IPS-18c (cell line): Measurements from ENCODE around the gene LRRC26.
A peak's percentile ranks its signal among the peaks of the same experiment; 100 is the strongest.

Source experiments
- H3K4me3 ChIP-seq: 2 replicates; pipeline ENCODE4 v1.7.0; 2013; ENCODE audit warnings: low read depth, mild to moderate bottlenecking, low read length, moderate library complexity; ENCODE audit not compliant: insufficient read depth
- H3K9me3 ChIP-seq: one replicate; pipeline ENCODE4 v1.6.1; 2013; ENCODE audit warnings: mild to moderate bottlenecking, low read length, moderate library complexity; ENCODE audit not compliant: control insufficient read depth, insufficient read depth

The LRRC26 gene, protein sequence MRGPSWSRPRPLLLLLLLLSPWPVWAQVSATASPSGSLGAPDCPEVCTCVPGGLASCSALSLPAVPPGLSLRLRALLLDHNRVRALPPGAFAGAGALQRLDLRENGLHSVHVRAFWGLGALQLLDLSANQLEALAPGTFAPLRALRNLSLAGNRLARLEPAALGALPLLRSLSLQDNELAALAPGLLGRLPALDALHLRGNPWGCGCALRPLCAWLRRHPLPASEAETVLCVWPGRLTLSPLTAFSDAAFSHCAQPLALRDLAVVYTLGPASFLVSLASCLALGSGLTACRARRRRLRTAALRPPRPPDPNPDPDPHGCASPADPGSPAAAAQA

DNA sequence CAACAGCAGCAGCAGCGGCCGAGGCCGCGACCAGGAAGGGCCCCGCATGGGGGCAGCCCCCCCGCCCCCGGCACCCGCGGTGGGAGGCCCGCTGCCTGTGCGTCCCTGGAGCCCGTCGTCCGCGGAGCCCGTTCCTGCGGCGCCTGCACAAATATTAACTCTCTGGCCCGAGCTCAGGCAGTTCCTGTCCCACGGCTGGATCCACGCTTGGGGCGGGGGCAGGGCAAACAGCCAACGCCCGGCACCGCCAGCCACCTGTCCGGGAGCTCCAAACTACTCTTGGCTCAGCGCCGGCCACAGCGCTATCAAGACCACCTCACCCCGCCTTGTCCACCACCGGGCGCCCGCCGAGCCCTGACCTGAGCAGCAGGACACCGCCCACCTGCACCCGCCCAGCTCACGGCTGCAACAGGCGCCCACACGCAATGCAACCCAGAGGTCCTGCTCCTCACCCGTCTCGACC is at the start of gene LRRC26:
Gene LRRC26 (minus strand): TSS at position 156 of the 463 bp plus-strand sequence. CDS start 108 bp downstream, at position 48.
- H3K9me3 ChIP-seq, result no peaks in the 10 kb centered on the region
- peak within 1 kb of the TSS; percentile 62 for H3K4me3 ChIP-seq

DNA sequence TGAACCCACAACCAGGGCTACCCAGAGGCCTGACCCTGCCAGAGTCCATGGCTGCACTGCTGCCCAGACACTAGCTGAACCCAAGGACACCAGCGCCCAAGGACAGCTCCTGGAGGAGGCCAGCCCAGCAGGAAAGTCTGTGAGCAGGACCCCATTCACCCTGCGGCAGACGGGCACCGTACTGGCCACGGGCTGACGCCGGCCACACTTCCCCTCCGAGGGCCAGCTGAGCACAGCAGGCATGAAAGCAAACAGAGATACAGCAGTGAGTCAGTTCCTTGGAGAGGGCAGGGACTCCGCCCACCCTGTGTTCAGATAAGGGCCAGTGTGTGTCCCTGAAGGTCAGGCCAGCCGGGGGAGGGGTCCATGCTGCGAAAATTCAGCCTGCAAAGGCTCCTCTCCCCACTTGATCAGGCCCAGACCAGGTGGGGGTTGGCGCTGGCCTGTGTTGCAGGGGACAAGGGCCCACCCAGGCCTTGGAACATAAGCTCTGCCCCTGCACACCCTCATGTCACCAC is 49.0 kb upstream of the LRRC26 start:
- Histone ChIP-seq H3K9me3 (peaks cover 4% of the 10 kb centered on the region), H3K4me3 (no peak overlapping the region; the same call in 1 of the 2 replicates)

DNA sequence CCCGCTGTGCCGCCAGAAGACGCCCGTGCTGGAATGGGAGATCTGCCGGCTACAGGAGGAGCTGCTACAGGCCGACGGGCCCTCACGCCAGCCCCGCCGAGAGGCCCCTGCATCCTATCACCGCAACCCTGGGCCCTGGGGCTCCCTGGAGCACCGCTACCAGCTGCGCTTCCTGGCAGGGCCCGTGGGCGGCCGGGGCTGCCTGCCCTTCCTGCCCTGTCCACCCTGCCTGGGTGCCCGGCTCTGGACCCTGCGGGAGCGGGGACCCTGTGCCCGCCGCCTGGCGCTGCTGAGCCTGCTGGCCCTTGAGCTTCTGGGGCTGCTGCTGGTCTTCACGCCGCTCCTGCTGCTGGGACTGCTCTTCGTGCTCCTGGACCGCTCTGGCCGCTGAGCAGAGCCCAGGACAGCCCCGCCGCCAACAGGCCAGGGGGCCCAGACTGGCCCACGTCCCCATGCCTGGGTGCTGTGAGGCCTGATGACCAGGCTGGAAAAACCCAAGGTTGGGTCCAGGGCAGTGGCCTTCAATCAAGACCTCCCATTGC is 48.4 kb upstream of the LRRC26 start:
- H3K4me3 ChIP-seq, result no peak overlapping the region
- H3K9me3 ChIP-seq, result peaks cover 4% of the 10 kb centered on the region

DNA sequence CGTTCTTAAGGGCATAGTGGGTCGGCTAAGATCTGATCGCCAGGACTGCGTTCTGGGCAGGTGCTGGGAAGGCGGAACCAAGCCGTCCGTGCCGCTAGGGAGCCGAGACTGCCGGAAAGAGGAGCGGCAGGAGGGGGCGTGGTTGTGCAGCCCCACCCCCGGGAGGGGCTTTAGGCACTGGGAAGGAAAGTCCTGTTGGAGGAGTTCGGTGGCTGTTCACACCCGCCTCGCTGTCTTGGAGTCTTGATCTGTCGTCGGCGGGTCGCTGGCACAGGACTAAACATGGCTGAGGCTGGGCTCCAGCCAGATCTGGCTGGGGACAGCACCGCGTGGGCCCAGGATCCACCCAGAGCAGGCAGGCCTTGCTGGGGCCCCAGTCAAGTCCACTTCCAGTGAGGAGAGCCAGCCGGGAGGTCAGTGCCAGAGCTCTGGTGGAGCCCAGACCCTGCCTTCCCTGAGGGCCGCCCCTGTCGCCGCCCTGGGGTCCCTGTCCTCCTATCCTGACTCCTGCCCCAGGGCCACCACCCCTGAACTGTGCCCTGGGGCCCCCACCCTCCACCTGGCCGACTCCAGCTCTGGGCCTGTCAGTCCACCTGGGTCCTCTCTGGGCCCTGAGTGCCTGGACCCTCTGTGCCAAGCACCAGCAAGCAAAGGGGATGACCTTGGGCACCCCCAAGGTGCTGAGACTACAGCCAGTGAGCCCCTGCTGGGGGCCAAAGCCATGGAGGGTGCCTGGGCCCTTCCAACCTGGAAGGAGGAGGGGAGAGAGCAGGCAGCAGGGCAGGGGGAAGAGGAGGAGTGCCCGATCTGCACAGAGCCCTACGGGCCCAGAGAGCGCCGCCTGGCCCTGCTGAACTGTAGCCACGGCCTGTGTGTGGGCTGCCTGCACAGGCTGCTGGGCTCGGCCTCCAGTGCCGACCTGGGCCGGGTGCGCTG is 47.7 kb upstream of the LRRC26 start:
- peaks cover 4% of the 10 kb centered on the region for H3K9me3 ChIP-seq
- no peak overlapping the region for H3K4me3 ChIP-seq

DNA sequence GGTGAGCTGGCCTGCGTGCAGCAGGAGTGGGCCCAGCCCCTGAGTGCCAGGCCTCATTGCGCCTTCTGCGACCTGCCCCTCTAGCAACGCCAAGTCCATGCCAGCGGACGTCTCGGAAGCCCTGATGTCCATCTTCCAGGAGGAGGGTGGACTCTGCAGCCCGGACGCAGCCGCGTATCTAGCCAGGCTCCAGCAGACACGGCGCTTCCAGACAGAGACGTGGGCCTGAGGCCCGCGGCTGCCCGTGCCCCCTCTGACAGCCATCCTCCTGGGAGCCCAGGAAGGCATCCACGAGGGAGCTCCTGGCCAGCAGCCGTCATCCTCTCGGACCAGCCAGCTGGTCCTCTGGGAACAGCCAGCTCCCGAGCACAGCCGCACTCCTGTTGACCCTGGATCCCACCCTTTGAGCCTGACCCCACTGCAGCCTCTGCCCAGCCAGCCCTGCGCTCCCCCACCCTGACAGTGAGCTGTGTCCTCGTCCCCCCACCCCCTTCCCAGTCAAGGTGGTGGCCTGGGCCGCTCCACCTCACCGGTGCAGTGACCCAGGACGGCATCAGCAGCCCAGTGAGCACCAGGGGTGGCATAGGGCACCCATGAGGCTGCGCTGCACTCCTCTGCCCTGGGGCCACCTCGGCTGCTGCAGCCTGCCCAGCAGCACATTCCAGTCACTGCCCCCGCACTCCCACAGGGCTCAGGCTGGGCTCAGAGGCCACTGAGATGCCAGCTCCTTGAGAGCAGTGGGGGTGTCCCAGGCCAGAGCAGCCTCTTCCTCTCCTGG is 46.5 kb upstream of the LRRC26 start:
- no peak overlapping the region; the same call in 1 of the 2 replicates for H3K4me3 ChIP-seq
- peaks cover 2% of the 10 kb centered on the region for H3K9me3 ChIP-seq

DNA sequence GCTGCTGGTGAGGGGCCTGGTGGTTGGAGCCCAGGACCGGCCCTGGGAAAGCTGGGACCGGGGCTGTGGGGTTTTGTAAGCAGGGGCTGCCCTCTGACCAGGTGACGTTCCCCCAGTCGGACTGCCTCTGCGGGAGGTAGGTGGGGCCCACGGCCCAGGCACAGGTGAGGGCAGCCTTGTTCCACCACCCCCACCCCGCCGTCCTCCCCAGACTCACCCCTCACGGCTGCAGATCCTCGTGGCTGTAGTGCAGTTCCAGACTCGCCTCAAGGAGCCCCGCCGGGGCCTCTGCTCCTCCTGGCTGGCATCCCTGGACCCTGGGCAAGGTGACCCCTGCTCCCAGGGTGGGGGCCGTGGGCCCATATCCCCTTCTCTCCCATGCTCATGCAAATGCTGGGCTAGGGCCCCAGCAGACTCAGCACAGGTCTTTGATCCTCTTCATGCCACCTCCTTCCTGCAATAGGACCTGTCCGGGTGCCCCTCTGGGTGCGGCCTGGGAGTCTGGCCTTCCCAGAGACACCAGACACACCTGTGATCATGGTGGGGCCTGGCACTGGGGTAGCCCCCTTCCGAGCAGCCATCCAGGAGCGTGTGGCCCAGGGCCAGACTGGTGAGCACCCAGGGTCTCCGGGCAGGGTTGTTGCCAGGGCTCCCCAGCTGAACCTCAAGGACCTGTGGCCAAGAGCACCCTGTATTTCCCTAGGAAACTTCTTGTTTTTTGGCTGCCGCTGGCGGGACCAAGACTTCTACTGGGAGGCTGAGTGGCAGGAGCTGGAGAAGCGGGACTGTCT is 45.5 kb upstream of the LRRC26 start:
- no peak overlapping the region for H3K4me3 ChIP-seq
- H3K9me3 ChIP-seq, result peaks cover 2% of the 10 kb centered on the region

DNA sequence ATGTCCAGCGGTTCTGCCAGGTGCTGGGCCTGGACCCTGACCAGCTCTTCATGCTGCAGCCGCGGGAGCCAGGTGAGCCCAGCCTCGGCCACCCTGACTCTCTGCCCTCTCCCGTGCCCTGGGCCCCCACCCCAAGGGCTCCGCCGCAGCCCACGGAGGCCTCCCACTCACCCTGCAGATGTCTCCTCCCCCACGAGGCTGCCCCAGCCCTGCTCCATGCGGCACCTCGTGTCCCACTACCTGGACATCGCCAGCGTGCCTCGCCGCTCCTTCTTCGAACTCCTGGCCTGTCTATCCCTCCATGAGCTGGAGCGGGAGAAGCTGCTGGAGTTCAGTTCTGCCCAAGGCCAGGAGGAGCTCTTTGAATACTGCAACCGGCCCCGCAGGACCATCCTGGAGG is 44.8 kb upstream of the LRRC26 start:
- Histone ChIP-seq H3K4me3 (no peak overlapping the region), H3K9me3 (peaks cover 2% of the 10 kb centered on the region)

DNA sequence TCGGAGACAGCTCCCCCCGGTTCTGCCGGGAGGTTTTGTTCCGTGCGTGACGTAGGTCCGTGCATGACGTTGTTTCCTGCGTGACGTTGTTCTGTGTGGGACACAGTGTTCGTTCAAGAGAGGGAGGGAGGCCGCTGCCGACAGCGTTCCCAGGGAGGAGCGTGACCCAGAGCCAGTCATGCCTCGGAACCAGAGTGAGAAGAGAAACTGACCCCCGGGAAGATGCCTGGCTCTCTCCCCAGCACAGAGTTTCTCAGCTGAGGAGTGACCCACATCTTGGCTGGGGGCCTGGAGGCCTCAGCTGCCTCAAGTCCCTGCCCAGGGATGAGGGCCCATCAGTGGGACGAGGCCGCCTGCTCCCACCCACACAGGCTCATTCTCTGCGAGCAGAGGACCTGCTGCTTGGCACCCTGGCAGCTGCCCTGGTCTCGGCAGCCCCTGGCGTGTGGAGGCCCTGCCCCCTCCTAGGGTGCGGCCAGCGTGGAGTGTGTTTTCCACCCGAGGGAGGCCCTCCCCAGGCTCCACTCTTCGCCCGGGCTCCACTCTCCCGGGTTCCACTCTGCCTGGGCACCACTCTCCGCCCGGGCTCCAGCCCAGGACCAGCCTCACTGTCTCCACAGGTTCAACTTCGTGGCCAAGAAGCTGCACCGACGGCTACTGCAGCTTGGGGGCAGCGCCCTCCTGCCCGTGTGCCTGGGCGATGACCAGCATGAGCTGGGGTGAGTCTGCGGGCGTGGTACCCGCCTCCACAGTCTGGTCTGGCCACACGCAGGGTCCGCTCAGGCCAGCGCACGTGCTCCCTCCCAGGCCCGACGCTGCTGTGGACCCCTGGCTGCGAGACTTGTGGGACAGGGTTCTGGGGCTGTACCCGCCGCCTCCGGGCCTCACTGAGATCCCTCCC is 43.6 kb upstream of the LRRC26 start:
- no peak overlapping the region; the same call in 1 of the 2 replicates for H3K4me3 ChIP-seq
- H3K9me3 ChIP-seq, result peaks cover 2% of the 10 kb centered on the region

DNA sequence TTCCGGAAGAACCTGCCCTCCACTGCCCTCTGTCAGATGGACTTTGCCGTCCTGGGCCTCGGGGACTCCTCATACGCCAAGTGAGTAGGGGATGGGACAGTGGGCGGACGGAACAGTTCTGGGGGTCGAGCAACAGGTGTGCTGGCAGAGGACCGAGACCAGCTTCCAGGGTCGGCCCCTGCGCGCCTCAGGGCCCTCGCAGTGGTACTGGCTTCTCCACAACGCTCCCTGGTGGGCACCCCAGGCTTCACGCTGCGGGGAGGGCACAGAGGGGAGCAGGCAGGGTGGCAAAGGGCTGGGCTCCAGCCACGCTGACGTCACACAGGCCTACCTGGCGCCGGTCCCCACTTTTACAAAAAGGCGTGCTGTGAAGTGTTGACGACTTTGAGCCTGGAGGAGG is 42.7 kb upstream of the LRRC26 start:
- H3K9me3 ChIP-seq, result peaks cover 2% of the 10 kb centered on the region
- no peak overlapping the region for H3K4me3 ChIP-seq

DNA sequence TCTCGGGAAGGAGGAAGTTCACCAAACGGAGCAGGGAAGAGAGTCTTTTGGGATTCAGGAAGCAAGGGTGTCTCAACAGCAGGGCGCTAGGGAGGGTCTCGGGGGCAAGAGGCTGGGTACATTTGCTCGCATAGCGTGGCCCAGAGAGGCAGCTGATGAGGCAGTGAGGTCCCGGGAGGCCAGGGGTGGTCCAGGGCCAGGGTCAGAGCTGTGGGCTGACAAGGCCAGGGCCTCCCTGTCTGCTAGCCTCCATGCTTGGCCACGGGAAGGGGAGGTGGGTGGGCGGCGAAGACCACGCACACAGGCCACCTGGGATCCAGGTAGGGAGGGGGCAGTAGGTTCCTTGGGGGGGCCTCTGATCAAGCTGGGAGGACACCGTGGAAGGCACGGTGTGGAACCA is 41.7 kb upstream of the LRRC26 start:
- H3K4me3 ChIP-seq, result no peak overlapping the region
- peaks cover 2% of the 10 kb centered on the region for H3K9me3 ChIP-seq

DNA sequence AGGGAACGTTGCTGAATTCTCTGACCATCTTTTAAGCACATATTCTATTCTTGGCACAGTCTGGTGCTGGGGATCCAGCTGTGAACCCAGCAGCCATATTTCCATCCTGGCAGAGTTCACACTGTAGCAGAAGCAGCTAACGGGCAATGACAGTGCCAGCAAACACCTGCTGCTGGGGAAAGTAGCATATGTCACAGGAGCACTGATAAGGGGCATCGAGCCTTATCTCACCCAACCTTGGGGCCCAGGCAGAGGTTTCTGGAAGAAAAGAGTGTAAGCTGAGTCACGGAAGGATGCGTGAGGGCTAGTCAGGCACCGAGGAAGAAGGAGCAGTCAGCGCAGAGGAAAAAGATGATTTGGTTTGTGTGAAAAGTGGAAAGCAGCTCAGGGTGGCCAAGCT is 36.8 kb upstream of the LRRC26 start:
- Histone ChIP-seq H3K9me3 (no peaks in the 10 kb centered on the region), H3K4me3 (peak overlapping the region; percentile 68)

DNA sequence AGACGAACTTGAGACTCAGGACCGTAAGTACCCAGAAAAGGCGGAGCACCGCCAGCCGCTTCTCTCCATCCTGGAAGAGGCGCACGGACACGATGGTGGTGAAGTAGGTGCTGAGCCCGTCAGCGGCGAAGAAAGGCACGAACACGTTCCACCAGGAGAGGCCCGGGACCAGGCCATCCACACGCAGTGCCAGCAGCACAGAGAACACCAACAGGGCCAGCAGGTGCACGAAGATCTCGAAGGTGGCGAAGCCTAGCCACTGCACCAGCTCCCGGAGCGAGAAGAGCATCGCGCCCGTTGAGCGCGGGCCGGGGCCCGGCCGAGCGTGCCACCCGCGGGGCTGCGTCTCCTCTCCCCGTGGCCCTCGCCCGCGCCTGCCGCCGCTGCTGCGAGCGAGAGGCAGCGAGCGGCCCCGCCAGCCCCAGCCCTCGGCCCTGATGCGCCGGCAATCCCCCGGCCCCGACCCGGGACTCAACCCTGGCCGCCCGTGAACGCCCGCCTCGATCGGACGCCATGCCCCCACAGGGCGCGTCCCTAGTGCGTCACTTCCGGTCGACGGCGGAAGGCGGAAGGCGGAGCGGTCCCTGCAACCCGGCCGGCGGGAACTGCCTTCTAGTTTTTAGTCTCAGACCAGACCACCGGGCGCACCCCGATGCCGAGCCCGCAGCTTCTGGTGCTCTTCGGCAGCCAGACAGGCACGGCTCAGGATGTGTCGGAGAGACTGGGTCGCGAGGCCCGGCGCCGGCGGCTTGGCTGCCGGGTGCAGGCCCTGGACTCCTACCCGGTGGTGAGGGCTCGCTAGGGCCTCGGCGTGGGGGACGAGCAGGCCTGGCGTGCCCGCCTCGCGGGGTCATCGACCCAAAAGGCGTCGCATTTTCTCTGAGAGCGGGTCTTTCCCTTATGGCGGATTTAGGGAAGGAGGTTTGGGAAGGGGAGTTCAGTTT is 35.5 kb upstream of the LRRC26 start, which contains the start of the genes NDOR1 and TMEM203:
Gene NDOR1 (plus strand): TSS at position 575 of the 944 bp plus-strand sequence. CDS start 78 bp downstream, at position 653.
Gene TMEM203 (minus strand): TSS at position 523 of the 944 bp plus-strand sequence. CDS start 234 bp downstream, at position 289.
- Histone ChIP-seq H3K9me3 (no peaks in the 10 kb centered on the region), H3K4me3 (peak within 1 kb of the TSS; percentile 68)

DNA sequence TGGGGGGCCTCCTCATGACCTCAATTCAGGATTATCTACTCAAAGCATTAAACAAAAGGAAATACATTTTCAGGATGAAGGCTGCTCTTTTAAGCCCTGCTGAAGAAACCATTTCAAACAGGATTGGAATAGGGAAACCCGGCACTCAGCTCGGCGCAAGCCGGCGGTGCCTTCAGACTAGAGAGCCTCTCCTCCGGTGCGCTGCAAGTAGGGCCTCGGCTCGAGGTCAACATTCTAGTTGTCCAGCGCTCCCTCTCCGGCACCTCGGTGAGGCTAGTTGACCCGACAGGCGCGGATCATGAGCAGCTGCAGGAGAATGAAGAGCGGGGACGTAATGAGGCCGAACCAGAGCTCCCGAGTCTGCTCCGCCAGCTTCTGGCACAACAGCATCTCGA is 34.9 kb upstream of the LRRC26 start:
- H3K4me3 ChIP-seq, result peak overlapping the region; percentile 68
- H3K9me3 ChIP-seq, result no peaks in the 10 kb centered on the region

DNA sequence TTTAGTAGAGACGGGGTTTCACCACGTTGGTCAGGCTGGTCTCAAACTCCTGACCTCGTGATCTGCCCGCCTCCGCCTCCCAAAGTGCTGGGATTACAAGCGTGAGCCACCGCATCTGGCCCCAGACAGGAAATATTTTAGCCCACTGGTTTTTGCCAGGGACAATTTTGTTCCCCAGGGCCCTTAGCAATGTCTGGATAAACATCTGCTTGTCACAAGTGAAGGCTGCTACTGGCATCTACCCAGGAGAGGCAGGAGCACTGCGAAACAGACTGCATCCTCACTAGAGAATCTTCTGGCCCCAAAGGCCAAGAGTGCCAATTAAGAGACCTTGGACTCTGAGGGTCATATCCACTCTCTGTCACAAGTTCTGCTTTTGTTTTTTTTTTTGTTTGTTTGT is 33.1 kb upstream of the LRRC26 start:
- Histone ChIP-seq H3K9me3 (no peaks in the 10 kb centered on the region), H3K4me3 (no peak overlapping the region)
